IMR-90 (cell line): Measurements from ENCODE around the gene PALLD.

Source experiments
- CTCF ChIP-seq: conservative IDR thresholded peaks from 2 replicates; pipeline ENCODE4 v1.5.1; 2012; ENCODE audit warnings: mild to moderate bottlenecking, low read depth, low read length, improper control_type of control experiment
- POLR2A ChIP-seq: IDR thresholded peaks from 2 replicates; pipeline ENCODE4 v1.6.1; 2012; ENCODE audit warnings: mild to moderate bottlenecking, low read depth, low read length
- RFX5 ChIP-seq: IDR thresholded peaks from 2 replicates; pipeline ENCODE4 v1.8.0; 2012; ENCODE audit warnings: low read depth, mild to moderate bottlenecking, low read length, moderate library complexity

GRCh38 chr4:168751263-168752225 is 254.7 kb downstream of the PALLD start:
- TF ChIP-seq POLR2A = no peak
- no peak for TF ChIP-seq CTCF
- TF ChIP-seq RFX5 = 0 out of 2 replicates have a peak, but pooled peaks have one; percentile 37
